HFF-Myc (cell line): Measurements from ENCODE around the gene FCER2.

Source experiments
- DNase-seq: peaks from one replicate; pipeline ENCODE4 v3.0.0-alpha.2; 2011; ENCODE audit warnings: low read depth; ENCODE audit errors: extremely low read depth
- H3K4me3 ChIP-seq: replicated peaks from 2 replicates; pipeline ENCODE4 v1.5.1; 2011; ENCODE audit warnings: low read depth, mild to moderate bottlenecking, control low read depth, low read length
- CTCF ChIP-seq: IDR thresholded peaks from 2 replicates; pipeline ENCODE4 v1.5.1; 2012; ENCODE audit warnings: mild to moderate bottlenecking, low read depth, low read length, control low read depth; ENCODE audit errors: missing control alignments

FCER2 gene

GRCh38 chr19:7670790-7671189 lies 31.1 kb downstream of the FCER2 start:
- H3K4me3 ChIP-seq, result no peak overlapping the region
- no peak for TF ChIP-seq CTCF
- no peak for DNase-seq

DNA sequence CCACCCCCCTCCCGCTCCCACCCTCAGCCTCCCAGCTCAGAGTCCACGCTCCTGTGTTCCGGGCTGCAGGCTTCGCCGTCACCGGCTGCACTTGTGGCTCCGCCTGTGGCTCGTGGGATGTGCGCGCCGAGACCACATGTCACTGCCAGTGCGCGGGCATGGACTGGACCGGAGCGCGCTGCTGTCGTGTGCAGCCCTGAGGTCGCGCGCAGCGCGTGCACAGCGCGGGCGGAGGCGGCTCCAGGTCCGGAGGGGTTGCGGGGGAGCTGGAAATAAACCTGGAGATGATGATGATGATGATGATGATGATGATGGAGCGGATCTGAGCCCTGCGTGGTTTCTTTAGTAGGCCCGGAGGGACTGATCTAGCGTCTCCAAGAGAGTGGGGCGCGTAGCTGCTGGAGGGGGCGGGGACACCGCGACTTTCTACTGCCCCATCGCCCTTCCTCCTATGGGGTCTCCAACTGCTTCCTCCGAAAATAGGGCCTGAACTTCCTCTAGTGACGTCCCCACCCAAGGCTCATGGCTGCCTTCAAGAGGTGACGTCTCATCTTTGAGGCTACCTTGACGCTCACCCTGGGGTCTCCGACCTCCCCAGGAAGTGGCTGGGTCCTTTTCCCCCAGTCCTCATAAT lies 31.7 kb downstream of the FCER2 start:
- H3K4me3 ChIP-seq, result no peak overlapping the region

GRCh38 chr19:7669641-7670040 lies 32.3 kb downstream of the FCER2 start:
- TF ChIP-seq CTCF, result no peak
- H3K4me3 ChIP-seq, result no peak overlapping the region
- no peak for DNase-seq

More for the DNA sequence above, 31.7 kb downstream of the FCER2 start:
- no peak for DNase-seq
- no peak for TF ChIP-seq CTCF

GRCh38 chr19:7668842-7669241 lies 33.1 kb downstream of the FCER2 start, which contains the start of gene RETN:
RETN (plus strand) TSS chr19:7669049; CDS start chr19:7669327, 278 bp downstream.
- TF ChIP-seq CTCF, result no peak
- no peak within 1 kb of the TSS for H3K4me3 ChIP-seq

DNA sequence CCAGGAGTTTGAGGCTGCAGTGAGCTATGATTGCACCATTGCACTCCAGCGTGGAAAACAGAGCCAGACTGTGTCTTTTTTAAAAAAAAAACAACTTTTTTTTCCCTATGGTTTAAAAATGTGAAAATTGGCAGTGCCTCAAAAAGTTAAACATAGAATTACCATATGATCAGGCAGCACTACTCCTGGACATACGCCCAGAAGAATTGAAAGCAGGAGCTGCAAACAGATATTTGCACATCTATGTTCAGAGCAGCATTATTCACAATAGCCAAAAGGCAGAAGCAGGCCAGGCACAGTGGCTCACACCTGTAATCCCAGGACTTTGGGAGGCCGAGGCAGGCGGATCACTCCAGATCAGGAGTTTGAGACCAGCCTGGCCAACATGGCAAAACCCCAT lies 36.9 kb downstream of the FCER2 start:
- no peak for TF ChIP-seq CTCF
- no peak for DNase-seq
- no peak overlapping the region for H3K4me3 ChIP-seq

More at GRCh38 chr19:7668842-7669241, 33.1 kb downstream of the FCER2 start, which contains the start of gene RETN:
- no peak for DNase-seq

DNA sequence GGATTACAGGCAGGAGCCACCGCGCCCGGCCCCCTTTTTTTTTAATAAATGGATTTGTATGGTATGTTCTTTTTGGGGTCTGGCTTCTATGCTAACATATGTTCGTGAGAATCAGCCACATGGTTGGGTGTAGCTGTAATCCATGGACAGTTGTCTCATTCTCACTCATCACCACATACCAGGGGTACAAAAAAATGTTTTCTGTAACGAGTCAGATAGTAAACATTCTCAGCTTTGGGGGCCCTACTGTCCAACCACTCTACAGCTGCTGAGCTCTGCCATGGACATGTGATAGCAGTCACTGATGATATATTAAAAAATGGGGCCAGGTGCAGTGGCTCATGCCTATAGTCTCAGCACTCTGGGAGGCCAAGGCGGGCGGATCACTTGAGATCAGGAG lies 38.2 kb downstream of the FCER2 start:
- no peak for DNase-seq
- H3K4me3 ChIP-seq, result no peak overlapping the region
- no peak for TF ChIP-seq CTCF

- no peak for TF ChIP-seq CTCF
- DNase-seq, result no peak
- H3K4me3 ChIP-seq, result no peak overlapping the region
Measured at GRCh38 chr19:7662657-7663056, 39.3 kb downstream of the FCER2 start.
